GM18873 (cell line): ENCODE measurements around the gene DNAJB6.
"Not testable (repeated sequence)": the region's sequence is repeated elsewhere in the genome, so short reads cannot be mapped to it uniquely, and the experiment has no call there.

Experiments
- ATAC-seq: cut with Tn5 transposase; IDR thresholded peaks from one replicate; pipeline ENCODE4 v1.9.1; 2021; ENCODE audit warnings: mild to moderate bottlenecking, moderate library complexity, moderate number of reproducible peaks; ENCODE audit not compliant: unreplicated experiment, low FRiP score

The DNAJB6 gene

GRCh38 chr7:157438121-157439025 is 101.6 kb downstream of the DNAJB6 start:
- no peak for ATAC-seq

DNA sequence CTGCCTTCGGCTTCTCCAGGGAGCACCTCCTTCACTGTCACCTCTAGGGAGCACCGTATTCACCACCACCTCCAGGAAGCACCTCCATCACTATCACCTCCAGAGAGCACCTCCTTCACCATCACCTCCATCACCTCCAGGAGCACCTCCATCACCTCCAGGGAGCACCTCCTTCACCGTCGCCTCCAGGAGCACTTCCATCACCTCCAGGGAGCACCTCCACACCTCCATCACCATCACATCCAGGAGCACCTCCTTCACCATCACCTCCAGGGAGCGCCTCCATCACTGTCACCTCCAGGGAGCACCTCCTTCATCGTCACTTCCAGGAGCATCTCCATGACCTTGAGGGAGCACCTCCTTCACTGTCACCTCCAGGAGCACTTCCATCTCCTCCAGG is 102.3 kb downstream of the DNAJB6 start:
- no peak for ATAC-seq

GRCh38 chr7:157439761-157440160 is 103.0 kb downstream of the DNAJB6 start:
- ATAC-seq: no peak

- no peak for ATAC-seq
Measured at GRCh38 chr7:157440346-157441022, 103.7 kb downstream of the DNAJB6 start.

DNA sequence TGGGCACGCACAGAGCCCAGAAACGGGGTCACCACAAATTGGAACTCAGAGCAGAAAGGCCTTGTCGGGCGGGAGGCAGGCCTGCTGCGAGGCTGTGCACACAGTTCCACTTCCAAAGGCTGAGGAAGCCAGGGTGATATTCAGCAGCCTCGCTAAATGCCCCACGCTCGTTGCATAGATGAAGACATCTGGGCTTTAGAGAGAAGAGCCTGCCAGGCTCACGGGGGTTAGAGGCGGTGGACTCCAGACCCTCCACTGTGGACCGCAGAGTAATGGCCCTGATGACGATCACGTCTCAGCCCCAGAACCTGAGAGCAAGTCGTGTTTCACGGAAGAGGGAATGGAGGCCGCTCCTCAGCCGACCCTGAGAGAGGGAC is 104.2 kb downstream of the DNAJB6 start:
- no peak for ATAC-seq

- ATAC-seq: no peak
Measured at GRCh38 chr7:157442456-157442855, 105.7 kb downstream of the DNAJB6 start.

- no peak for ATAC-seq
Measured at GRCh38 chr7:157442993-157443831, 106.4 kb downstream of the DNAJB6 start.

DNA sequence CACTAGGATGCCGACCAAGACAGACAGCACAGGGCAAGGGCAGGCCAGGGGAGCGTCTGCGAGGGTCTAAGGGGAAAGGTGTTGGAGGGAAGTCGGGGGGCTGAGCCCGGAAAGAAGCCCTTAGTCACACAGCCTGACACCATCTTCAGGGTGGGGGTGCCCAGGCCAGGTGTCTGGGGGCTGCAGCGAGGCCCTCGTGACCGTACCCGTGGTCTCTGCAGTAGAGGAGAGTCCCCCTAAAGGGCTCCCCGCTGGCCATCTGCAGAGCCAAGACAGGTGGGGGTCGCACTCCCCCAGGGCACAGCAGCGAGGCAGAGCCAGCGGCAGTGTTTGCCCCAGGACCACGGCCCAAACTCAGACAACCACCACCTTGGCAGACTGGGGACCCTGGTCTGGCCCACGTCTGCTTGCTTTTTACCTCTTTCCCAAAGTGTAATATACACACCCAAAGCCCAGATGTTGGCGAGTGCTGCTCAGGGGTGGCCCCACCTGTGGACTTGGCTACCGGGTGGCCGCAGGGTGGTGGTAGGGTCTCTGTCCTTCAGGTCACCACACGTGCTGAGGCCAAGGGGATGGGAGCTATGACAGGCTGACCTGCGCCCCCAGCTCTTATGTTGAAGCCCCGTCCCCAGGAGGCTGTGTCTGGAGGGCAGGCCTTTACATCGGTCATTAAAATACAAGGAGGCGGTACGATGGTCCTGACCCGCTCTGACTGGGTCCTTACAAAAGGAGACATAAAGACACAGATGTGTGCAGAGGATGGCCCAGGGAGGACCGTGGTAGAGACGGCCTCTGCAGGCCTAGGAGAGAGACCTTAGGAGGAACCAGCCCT is 107.4 kb downstream of the DNAJB6 start:
- ATAC-seq: no peak

DNA sequence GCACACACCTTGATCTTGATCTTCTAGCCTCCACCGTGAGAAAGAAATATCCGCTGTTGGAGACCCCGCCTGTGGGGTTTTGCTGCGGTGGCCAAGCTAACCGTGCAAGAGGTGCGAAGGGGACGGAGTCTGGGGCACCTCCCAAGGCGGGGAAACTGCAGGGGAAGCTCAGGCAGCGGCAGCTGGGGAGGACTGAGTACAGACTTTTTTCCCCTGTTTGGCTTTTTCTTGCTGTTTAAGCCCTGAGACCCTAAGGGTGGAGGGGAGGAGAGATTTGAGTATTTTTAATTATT is 108.0 kb downstream of the DNAJB6 start:
- ATAC-seq: no peak

DNA sequence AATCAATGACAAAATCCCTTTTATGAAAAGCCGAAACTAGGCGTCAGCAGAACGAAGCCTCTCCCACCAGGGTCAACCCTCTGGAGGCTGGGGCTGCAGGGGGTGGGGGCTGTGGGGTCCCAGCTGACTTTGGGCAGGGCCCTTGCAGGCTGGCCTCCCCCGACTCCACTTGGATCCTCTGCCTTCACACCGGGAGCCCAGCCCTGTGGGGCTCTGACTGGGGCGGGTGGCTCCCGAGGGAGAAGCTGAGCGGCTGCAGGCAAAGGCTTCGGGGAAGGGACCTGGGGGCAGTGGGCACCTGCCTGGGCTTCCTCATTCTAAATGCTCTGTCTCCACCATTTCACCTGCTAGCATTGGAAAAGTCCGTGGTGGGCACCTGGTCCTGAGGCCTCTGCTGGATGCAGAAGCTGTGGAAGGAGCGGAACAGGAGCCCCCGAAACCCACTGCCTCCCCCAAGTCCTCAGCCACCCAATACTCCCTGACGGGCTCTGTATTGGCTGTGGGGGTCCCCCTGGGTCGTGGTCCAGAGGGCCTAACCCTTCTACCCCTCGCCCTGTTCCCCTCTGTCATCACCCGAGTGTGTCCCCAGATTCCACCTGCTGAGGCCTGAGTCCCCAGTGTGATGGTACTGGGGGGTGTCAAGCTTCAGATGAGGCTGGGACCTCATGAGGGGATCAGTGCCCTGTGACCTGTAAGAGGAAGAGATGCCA is 108.6 kb downstream of the DNAJB6 start:
- ATAC-seq: no peak

GRCh38 chr7:157445956-157446295 is 109.1 kb downstream of the DNAJB6 start:
- ATAC-seq: no peak

DNA sequence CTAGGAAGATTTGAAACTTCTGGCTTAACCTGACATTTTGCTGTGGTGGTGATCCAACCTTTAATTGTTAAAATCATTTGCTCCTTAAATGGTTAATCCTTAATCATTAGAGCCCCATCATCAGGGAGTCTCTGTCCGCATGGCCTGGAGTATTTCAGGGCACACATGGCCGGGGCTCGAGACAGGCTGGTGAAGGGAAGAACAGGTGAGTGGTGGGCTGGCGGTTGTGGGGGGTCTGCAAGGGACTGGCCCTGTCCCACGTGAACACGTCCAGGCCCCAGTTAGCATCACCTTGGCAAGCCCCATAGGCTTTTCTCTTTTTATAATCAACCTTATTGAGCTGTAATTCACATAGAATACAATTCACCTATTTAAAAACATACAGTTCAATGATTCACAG is 109.5 kb downstream of the DNAJB6 start:
- no peak for ATAC-seq

DNA sequence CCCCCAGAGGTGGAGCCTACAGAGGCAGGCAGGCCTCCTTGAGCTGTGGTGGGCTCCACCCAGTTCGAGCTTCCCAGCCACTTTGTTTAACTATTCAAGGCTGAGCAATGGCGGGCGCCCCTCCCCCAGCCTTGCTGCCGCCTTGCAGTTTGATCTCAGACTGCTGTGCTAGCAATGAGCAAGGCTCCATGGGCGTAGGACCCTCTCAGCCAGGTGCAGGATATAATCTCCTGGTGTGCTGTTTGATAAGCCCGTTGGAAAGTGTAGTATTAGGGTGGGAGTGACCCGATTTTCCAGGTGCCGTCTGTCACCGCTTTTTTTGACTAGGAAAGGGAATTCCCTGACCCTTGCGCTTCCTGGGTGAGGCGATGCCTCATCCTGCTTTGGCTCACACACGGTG is 117.2 kb downstream of the DNAJB6 start:
- ATAC-seq: not testable (repeated sequence)

GRCh38 chr7:157457355-157458253 is 120.8 kb downstream of the DNAJB6 start:
- ATAC-seq: no peak

DNA sequence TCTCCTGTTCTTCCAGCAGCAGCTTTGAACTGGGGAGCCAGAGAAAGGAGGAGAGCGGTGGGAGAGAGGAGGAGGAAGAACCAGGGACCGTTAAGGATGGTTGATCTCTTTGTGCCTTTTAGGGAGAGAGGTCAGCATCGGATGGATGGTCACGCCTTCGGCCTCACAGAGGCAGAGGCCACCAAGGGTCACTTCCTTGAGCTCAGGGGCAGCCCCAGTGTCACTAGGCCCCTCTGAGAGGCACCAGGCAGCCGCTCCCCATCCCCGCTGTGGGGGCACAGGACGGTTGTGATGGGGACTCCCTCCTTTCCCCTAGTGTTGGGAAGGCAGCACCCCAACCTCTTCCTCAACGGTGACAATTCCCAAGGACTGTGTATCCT is 121.4 kb downstream of the DNAJB6 start:
- no peak for ATAC-seq

DNA sequence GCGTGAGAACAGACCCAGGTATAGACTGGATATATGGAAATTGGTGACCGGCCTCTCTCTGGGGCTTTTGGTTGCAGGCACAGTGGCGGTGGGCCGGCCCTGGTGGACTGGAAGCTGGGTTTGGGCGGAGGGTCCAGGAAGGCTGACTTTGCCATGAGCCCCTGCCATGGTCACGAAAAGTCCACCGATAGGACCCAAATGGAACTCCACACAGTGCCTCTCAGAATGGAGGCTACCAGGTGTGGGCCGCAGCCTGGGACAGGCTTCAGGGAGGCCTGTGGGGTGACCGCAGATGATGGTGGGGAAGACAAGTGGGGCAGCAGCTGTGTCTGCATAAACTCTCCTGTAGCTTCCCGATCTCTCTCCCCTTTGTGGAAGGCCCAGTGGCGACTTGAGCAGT is 123.2 kb downstream of the DNAJB6 start:
- ATAC-seq: no peak

- ATAC-seq: no peak
Measured at GRCh38 chr7:157460721-157461120, 123.9 kb downstream of the DNAJB6 start.

- ATAC-seq: no peak
Measured at GRCh38 chr7:157461573-157462418, 125.0 kb downstream of the DNAJB6 start.
